Stimulated activated CD8-positive, alpha-beta memory T cell treated with anti-CD3 and anti-CD28 coated beads, Interleukin-7, amount 100 ng/mL, for 48 hours (primary cell): ENCODE results near the gene PLXNA1.

Experiments used
- DNase-seq, 2 donors: peaks; one replicate each; pipeline ENCODE4 v3.0.0-alpha.2; 2020; ENCODE audit warnings: low read depth in 1 of 2; ENCODE audit errors: extremely low read depth in 1 of 2

The PLXNA1 gene

DNA sequence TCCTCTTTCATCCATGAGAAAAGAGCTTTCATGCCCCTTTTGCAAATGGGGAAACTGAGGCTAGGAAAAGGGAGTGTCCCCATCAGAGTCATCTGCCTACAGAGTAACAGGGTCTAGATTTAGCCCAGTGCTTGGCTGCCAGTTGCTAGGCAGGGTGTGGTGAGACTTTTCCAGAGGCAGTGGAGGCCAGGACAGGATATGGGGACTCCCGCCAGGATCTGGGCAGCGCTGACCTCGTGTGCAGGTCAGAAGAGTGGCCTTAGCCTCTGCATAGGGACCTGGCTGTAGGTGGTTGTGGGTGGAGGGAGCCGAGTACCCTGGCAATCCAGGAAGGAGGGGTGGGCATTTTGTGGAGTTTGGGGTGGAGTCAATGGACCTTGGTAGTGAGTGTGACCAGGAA is 4.2 kb downstream of the PLXNA1 start:
- DNase-seq = no peak

DNA sequence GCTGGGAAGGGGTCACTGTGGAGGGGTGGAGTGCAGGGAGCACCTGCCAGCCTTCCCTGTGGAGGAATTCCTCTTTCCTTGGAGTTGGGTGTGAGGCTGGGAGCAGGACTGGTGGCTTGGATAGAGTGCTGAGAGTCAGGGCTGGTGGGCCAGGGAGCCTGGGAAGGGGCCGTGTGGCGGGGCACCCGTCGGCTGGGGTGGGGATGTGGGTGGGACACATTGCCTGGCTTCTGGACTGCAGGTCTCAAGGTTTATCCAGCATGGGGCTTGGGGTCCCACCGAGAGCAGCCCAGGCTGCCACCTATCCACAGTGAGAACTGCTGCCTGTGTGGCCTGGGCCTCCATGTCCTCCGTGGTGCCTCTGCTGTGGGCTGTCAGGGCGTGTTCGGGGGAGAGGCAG is 4.7 kb downstream of the PLXNA1 start:
- no peak for DNase-seq

DNA sequence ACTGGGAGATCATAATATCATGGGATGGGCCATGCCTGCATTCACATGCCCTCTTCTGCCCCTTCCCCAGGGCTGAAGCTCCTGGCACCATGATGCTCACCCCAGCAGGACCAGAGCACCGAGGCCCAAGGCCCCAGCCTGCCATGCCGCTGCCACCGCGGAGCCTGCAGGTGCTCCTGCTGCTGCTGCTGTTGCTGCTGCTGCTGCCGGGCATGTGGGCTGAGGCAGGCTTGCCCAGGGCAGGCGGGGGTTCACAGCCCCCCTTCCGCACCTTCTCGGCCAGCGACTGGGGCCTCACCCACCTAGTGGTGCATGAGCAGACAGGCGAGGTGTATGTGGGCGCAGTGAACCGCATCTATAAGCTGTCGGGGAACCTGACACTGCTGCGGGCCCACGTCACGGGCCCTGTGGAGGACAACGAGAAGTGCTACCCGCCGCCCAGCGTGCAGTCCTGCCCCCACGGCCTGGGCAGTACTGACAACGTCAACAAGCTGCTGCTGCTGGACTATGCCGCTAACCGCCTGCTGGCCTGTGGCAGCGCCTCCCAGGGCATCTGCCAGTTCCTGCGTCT is 5.6 kb downstream of the PLXNA1 start:
- no peak for DNase-seq

DNA sequence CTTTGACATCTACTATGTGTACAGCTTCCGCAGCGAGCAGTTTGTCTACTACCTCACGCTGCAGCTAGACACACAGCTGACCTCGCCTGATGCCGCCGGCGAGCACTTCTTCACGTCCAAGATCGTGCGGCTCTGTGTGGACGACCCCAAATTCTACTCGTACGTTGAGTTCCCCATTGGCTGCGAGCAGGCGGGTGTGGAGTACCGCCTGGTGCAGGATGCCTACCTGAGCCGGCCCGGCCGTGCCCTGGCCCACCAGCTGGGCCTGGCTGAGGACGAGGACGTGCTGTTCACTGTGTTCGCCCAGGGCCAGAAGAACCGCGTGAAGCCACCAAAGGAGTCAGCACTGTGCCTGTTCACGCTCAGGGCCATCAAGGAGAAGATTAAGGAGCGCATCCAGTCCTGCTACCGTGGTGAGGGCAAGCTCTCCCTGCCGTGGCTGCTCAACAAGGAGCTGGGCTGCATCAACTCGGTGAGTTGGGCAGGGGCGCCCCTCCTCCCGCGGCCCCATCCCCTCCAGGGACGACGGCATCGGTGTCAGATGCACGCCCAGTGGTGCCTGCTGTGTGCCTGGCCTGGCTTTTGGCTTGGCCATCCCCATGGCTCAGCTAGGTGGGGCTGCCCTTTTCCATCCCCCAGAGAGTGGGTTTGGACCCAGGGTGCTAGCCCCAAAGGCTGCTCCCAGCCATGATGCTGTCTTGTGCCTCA is 6.6 kb downstream of the PLXNA1 start:
- DNase-seq = no peak

DNA sequence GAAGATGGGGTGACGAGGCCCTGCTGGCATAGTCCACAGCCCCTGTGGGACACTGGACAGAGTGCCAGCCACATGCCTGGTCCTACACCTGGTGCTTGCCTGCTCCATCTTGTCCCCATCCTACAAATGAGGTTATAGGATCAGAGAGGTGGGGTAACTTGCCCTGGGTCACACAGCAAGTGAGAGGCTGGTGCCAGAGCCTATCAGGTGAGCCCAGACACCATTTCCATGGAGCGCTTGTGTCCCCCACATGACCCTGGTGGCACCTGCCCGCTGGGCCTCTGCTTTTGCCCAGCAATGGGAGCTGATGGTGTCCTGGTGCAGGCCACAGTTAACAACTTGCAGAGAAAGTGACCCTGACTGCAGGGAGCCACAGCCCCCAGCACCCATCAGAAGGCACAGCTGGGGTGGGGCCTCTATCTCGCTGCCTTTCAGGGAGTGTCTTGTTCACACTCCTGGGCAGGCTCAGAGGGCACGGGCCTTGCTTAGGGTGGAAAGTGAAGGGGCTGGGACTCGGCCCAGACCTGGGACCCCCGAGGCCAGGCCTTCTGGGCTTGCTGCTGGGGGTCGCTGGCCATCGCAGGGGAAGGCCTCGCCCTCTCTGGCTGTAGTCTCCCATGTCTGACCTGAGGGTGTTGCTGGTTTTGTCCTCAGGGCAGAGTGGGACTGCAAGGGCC is 7.2 kb downstream of the PLXNA1 start:
- DNase-seq = no peak

DNA sequence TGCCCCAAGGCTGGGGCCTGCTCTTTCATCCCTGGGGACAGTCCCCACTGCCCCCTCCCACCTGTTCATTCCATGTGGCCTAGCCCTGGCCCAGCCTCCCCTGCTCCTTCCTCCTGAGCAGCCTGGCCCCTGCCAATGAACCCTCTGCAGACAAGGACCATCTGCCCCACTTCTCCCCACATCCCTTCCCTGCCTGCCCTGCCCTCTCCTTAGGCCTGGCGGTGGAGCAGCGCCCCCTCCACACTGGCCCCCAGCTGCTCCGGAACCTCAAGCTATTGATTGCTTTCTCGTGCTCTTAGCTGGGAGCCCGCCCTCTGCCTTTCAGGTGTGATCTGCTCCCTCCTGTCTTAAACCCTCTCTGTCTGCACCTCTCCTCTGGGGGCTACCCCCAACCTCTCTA is 8.0 kb downstream of the PLXNA1 start:
- DNase-seq = no peak

DNA sequence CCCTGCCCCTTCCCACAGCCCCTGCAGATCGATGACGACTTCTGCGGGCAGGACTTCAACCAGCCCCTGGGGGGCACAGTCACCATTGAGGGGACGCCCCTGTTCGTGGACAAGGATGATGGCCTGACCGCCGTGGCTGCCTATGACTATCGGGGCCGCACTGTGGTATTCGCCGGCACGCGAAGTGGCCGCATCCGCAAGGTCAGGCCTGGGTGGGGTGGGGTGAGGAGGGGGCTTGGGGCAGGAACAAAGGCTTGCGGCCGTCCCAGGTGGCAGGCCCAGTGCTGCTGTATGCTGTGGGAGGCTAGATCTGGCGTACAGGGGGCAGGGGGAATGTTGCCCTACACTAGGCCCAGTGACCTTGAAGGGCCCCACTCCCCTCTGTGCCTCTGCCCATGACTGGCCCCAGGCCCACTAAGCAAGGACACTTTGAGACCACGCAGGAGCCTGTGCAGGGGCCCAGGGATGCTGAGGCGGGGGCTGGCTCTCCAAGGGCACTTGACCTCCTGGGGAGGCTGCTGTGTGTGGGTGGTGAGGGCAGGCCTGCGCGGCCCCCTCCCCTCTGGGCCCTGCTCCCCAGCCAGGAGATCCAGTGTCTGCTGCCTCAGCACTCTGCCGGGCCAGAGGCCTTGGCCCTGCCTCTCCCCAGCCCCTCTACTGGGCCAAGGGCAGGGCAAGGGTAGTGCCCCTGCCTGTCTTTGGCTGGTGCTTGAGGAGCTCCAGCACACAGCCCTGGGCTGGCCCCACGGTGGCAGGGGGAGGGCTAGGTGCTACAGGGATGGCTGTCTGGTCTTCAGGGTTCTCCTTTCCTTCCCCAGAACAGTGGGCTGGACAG is 8.7 kb downstream of the PLXNA1 start:
- DNase-seq = no peak

DNA sequence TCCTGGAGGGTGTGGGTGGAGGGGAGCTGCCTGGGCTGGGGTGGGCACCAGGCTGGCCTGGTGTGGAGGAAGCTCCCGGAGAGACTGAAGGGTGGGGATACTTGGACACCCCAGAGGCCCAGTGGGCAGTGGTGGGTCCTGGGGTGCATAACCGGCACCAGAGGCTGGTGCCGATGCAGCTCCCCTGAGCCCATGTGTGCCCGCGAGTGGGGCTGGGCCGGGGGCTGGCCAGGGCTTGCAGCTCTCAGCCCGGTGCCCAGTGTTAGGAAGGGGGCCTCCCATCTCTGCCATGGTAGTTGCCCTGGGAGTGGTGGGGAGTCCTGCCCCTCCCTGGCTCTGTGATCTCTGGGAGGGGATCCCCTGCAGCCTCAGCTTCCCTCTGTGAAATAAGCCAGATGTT is 9.3 kb downstream of the PLXNA1 start:
- no peak for DNase-seq

DNA sequence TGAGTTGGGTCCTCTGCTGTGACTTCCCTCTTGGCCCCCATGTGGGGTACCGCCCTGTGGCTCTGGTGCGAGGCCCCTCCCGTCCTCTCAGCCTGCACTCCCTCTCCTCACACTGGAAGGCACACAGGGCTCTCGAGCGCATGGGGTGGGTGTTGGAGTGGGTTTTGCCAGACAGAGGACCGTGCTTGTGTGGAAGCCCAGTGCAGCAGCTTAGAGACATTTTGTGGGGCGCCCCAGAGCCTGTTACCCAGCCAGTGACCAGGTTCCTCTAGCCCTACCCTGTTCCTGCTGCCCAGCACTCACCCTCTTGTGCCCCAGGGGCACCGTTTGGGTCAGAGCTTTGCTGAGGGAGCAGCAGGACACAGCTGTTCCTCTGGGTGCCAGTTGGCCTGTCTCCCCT is 9.9 kb downstream of the PLXNA1 start:
- no peak for DNase-seq

DNA sequence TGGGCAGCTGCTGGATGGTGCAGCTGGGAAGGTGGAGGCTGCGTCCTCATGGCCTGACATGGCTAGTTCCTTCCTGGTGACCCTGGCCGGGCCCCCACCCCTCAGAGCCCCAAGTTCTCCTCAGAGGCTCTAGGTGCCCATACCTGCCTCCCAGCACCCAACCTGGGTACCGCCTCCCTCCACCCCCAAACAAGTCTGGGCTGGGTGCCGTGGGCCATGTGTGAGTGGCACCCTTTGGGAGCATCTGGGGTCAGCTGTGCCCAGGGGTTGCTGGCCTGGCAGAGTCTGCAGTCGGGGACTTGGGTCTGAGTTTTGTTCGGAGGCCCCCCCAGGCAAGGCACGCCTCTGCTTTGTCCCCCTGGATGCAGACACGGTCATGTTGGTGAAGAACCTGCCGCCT is 10.5 kb downstream of the PLXNA1 start:
- DNase-seq = no peak

DNA sequence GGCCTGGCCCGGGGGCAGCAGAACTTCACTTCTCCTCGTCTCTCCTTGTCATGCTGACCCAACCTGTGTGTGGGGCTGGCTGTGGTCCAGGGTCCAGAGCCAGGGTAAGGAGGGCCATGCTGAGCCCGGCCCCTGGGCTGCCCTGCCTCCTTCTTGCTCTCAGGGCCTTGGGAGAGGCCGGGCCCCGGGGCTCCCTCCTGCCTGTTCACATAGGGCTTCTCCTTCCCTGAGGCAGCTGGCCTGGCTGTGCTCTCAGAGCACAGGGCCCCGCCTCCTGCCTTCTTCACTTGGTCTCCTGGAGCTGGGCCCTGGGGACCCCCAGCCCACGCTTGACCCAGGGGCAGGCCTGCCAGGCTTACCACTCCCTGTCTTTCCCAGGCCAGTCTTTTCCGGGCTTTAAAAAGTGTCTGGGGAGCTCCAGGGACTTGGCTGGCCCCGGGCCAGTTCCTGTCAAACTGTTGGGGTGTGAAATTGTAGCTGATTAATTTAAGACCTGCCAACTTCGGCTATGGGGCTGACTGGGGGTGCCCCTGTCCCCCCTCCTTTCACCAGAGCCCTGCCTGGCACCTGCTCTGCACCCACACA is 11.8 kb downstream of the PLXNA1 start:
- no peak for DNase-seq

DNA sequence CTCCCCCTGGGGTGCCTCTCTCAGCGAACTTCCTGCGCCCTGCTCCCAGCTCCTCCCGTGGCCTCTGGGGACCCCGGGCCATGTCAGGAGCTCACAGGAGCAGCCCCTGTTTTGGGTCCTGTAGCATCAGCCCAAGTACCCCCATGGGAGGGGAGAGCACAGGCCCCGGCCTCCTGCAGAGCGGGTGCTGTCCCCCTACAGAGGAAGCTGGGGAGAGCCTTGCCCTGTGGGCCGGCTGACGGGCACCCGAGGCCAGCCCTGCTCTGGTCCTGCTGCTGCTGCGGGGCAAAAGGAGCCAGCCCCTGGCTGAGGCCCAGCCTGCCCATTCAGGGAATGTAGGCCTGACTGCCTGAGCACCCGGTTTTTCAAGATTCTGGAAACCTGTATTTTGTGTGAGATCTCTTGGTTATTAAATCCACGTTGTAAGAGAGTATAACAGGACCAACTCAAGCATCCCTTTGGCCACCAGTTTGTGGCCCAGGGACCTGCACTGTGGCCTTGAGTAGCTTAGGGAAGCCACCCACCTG is 12.4 kb downstream of the PLXNA1 start:
- DNase-seq = no peak

DNA sequence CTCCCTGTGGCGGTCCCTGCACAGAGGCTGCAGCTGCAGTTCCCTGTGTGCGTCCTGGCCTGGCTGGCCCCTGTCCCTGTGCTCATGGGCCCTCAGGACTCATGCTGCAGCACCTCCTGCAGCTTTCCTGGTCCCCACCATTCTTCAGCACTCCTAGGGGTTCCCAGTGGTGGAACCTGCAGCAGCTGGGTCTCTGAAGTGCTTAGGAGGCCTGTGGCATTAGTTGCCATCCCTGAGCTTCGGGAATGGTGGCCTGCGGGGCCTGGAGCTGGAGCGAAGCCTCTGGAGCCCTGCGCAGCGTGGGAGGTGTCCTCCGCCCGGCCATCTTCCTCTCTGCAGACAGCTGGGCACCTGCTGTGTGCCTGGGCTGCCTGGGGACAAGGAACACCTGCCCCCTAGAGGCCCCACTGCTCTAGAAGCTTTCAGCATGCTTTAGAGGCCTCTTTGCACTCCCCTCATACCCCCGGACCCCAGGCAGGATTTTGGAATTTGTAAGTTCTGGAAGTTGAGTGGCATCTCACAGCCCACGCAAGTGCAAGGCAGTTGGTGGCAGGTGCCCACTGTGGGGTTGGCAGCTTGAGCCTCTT is 13.1 kb downstream of the PLXNA1 start:
- DNase-seq = no peak

DNA sequence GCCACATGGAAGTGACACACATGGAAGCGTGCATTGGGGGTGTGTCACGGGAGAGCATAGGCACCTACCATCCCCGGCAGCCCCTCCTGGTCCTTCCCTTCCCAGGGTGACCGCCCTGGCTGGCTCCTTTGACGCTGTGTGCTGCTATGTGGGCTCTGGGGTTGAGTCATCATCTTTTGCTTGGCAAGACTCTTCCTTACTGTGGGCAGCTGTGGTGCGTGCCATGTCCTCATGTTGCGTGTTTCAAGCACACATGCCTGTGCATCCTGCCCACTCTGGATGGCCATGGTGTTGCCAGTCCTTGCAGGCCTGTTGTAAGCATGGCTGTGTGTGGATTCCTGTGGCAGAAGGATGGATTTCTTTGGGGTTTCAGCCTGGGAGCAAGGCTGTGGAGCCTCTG is 14.0 kb downstream of the PLXNA1 start:
- DNase-seq = no peak

DNA sequence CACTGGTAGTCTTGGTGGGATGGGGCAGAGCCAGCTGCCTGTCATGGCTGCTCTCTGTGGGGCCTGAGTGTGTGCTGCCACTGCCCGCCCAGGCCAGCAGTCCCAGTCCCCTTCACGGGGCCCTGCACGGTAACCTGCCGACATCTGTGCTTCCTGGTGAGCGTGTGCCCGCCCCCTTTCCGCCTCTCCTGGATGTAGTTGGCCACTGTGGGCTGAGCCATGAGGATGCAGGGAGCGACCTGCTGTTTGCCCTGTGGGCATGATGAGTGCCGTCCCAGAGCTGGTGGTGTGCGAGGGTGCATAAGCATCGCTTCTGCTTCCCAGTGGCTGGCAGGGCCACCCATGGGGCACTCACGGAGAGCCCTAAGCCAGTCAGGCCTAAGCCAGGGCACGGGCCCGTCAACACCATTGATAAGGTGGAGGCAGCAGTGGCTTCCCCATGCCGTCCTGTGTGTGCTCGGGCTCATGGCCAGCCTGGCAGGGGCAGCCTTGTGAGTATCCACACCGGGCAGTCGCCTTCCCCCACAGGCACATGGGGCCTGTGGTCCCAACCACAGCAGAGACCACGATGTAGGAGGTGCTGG is 14.6 kb downstream of the PLXNA1 start:
- no peak for DNase-seq

DNA sequence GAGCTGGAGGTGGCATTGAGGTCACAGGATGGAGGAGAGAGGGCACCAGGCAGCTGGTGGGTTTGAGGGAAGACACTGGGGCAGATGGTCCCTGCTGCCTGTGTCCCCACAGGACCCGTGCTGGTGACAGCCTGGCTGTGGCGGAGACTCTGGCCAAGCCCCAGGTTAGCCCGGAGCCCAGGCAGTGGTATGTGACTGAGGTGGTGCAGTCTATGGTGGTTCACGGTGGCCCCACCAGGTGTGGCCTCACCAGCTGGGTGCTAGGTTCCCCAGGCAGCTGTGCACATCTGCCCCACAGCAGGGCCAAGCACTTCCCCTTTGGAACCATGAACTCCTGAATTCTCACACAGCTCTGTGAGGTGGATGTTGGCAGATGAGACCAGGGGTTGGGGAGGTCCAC is 15.4 kb downstream of the PLXNA1 start:
- DNase-seq = no peak

DNA sequence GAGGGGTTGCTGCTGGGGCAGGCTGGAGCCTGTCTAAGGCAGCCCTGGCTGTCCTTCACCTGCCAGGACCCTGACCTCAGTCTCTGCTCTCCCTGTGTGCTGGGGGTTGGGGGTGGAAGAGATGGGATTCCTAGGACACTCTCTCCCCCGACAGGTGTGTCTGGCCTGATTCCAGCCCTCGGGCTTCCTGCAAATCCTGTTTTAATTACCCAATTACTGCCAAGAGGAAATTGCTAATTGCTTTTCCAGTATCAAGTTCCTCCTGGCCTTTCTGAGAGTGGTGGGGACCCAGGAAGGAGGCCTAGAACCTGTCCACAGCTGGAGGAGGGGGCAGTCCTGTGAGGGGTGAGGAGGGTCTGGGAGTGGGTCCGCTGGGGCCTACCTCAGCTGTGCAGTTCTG is 15.8 kb downstream of the PLXNA1 start:
- DNase-seq = no peak

DNA sequence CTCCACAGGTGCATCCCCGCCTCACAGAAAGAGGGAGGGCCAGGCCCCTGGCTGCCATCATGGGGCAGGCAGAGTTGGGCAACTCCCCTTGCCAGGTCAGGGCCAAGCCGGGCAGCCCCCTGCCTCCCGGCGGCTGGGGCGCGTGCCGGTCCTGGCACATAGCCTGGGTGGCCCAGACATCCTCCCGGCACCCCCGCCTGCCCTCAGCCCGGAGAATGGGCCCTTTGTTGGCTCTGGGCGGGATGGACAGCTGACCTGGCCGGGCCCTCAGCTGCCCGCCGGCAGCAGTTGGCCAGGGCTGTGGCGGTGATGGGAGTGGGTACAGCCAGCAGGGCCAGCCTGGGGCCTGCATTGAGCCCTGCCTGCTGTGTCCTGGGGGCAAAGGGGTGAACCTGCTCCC is 16.5 kb downstream of the PLXNA1 start:
- no peak for DNase-seq

DNA sequence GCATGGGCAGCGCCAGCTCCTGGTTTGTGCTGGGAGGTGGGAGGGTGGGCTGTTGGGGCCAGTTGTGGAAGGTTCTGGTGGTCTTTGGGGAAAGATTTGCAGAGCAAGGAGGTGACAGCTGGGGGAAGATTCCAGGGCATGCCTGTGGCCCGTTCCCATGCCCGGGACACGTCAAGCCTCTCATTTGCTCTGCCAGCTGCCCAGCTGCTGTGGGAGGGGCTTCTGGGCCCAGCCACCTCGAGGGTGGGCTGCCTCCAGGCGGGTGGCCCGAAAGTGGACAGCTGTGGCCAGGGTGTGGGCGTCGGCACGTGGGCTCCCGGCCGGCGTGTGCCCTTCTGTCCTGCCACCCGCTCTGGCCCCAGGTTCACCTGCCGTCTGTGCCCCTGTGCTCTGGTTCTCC is 17.2 kb downstream of the PLXNA1 start:
- DNase-seq = no peak

DNA sequence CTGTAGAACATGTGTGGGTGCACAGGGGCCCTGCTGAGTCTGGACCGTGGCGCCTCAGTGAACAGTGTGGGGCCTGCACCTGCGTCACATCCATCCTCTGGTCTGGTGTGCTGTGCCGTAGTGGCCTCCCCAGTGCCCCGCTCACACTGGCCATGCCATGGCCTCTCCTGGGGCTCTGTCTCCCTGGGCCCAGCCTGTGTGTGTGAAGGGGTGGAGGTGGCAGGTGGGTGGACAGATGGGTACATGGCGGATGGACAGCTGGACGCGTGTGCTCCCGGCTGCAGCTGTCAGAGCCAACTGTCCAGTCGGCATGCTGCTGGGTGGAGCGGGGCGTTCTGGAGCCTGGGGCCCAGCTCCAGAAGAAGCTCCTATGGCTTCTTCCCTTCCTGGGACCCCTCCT is 17.8 kb downstream of the PLXNA1 start:
- DNase-seq = no peak
